Measurements from ENCODE around the gene LRBA. TPM values are rescaled to one million over a fixed set of nuclear protein-coding genes. Genes with fewer than 3 reads are reported as not detected.
"Not testable (repeated sequence)": the region's sequence is repeated elsewhere in the genome, so short reads cannot be mapped to it uniquely, and the experiment has no call there.

Gene LRBA
- 31.0 and 37.9 TPM in 2 replicates for total RNA-seq

GRCh38 chr4:151014521-151015458 is at the start of gene LRBA:
Gene LRBA, minus strand, starts transcription at chr4:151015284. Its CDS starts 642 bp downstream, at chr4:151014642.
- peak; percentile 54 to 60 for DNase-seq (ENCODE audit: low read depth in 2 of 2)

GRCh38 chr4:151063143-151063542 is 48.1 kb upstream of the LRBA start:
- DNase-seq (ENCODE audit: low read depth in 2 of 2): not testable (repeated sequence)

- no peak for DNase-seq (ENCODE audit: low read depth in 2 of 2)
These were observed 40.5 kb upstream of the LRBA start for GRCh38 chr4:151055539-151055938.

- no peak for DNase-seq (ENCODE audit: low read depth in 2 of 2)
These were observed 37.7 kb upstream of the LRBA start for GRCh38 chr4:151052785-151053184.

- DNase-seq (ENCODE audit: low read depth in 2 of 2): no peak
These were observed 34.4 kb upstream of the LRBA start for GRCh38 chr4:151049430-151049884.

- no peak for DNase-seq (ENCODE audit: low read depth in 2 of 2)
These were observed 33.8 kb upstream of the LRBA start for GRCh38 chr4:151048913-151049312.

GRCh38 chr4:151046609-151047008 is 31.5 kb upstream of the LRBA start:
- DNase-seq (ENCODE audit: low read depth in 2 of 2): no peak

GRCh38 chr4:151045907-151046306 is 30.8 kb upstream of the LRBA start:
- DNase-seq (ENCODE audit: low read depth in 2 of 2): peak; percentile 16 to 24

GRCh38 chr4:151043803-151044515 is 28.9 kb upstream of the LRBA start:
- no peak for DNase-seq (ENCODE audit: low read depth in 2 of 2)

GRCh38 chr4:151039733-151040132 is 24.6 kb upstream of the LRBA start:
- DNase-seq (ENCODE audit: low read depth in 2 of 2): no peak

GRCh38 chr4:151038452-151039157 is 23.5 kb upstream of the LRBA start:
- DNase-seq (ENCODE audit: low read depth in 2 of 2): no peak

GRCh38 chr4:151035911-151036310 is 20.8 kb upstream of the LRBA start:
- DNase-seq (ENCODE audit: low read depth in 2 of 2): no peak

- DNase-seq (ENCODE audit: low read depth in 2 of 2): no peak
These were observed 20.2 kb upstream of the LRBA start for GRCh38 chr4:151035328-151035727.

- no peak for DNase-seq (ENCODE audit: low read depth in 2 of 2)
These were observed 19.7 kb upstream of the LRBA start for GRCh38 chr4:151034829-151035228.

GRCh38 chr4:151031831-151032605 is 16.9 kb upstream of the LRBA start:
- peak; percentile 69 to 93 for DNase-seq (ENCODE audit: low read depth in 2 of 2)

- no peak for DNase-seq (ENCODE audit: low read depth in 2 of 2)
These were observed 14.5 kb upstream of the LRBA start for GRCh38 chr4:151029537-151029936.

GRCh38 chr4:151029006-151029405 is 13.9 kb upstream of the LRBA start:
- DNase-seq (ENCODE audit: low read depth in 2 of 2): not testable (repeated sequence)

- no peak for DNase-seq (ENCODE audit: low read depth in 2 of 2)
These were observed 10.7 kb upstream of the LRBA start for GRCh38 chr4:151025759-151026158.

GRCh38 chr4:151022586-151022985 is 7.5 kb upstream of the LRBA start:
- DNase-seq (ENCODE audit: low read depth in 2 of 2): no peak

GRCh38 chr4:151021637-151022334 is 6.7 kb upstream of the LRBA start:
- DNase-seq (ENCODE audit: low read depth in 2 of 2): no peak

Data from lung microvascular endothelial cell (primary cell).